ENCODE data around the gene ANKMY1.

Gene ANKMY1

GRCh38 chr2:240459401-240460252 lies 98.2 kb downstream of the ANKMY1 start:
- Histone ChIP-seq H3K79me2 (ENCODE audit: insufficient read depth, low read depth) (no peaks in the 10 kb centered on the region), H3K36me3 (ENCODE audit: insufficient read depth) (no peaks in the 10 kb centered on the region), H3K4me2 (no peak overlapping the region), H3K4me3 (IDR thresholded peaks at IDR 0.05; ENCODE audit: insufficient read depth, low read depth, low read length) (no peak overlapping the region), H3K9ac (no peak overlapping the region), H4K20me1 (ENCODE audit: insufficient read depth) (no peaks in the 10 kb centered on the region), H3K4me1 (ENCODE audit: low read depth, poor library complexity, severe bottlenecking) (no peaks in the 10 kb centered on the region), H3K27ac (no peak overlapping the region), H2AFZ (ENCODE audit: low read depth) (no peak overlapping the region), H3K27me3 (ENCODE audit: insufficient read depth, low read depth) (peaks cover 22% of the 10 kb centered on the region)
- TF ChIP-seq, protein P1, sequence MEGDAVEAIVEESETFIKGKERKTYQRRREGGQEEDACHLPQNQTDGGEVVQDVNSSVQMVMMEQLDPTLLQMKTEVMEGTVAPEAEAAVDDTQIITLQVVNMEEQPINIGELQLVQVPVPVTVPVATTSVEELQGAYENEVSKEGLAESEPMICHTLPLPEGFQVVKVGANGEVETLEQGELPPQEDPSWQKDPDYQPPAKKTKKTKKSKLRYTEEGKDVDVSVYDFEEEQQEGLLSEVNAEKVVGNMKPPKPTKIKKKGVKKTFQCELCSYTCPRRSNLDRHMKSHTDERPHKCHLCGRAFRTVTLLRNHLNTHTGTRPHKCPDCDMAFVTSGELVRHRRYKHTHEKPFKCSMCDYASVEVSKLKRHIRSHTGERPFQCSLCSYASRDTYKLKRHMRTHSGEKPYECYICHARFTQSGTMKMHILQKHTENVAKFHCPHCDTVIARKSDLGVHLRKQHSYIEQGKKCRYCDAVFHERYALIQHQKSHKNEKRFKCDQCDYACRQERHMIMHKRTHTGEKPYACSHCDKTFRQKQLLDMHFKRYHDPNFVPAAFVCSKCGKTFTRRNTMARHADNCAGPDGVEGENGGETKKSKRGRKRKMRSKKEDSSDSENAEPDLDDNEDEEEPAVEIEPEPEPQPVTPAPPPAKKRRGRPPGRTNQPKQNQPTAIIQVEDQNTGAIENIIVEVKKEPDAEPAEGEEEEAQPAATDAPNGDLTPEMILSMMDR (conservative IDR thresholded peaks at IDR 0.05; ENCODE audit: low read depth, low read length): no peak

- no peak overlapping the region for H3K4me3 ChIP-seq (IDR thresholded peaks at IDR 0.05; ENCODE audit: insufficient read depth, low read depth, low read length)
- H2AFZ ChIP-seq (ENCODE audit: low read depth): no peak overlapping the region
- H3K79me2 ChIP-seq (ENCODE audit: insufficient read depth, low read depth): no peaks in the 10 kb centered on the region
- no peak overlapping the region for H3K9ac ChIP-seq
- H3K27me3 ChIP-seq (ENCODE audit: insufficient read depth, low read depth): peaks cover 22% of the 10 kb centered on the region
- H4K20me1 ChIP-seq (ENCODE audit: insufficient read depth): no peaks in the 10 kb centered on the region
- H3K4me1 ChIP-seq (ENCODE audit: low read depth, poor library complexity, severe bottlenecking): no peaks in the 10 kb centered on the region
- no peak overlapping the region for H3K27ac ChIP-seq
- TF ChIP-seq, protein P1 (conservative IDR thresholded peaks at IDR 0.05; ENCODE audit: low read depth, low read length): no peak
- no peaks in the 10 kb centered on the region for H3K36me3 ChIP-seq (ENCODE audit: insufficient read depth)
- no peak overlapping the region for H3K4me2 ChIP-seq
These were observed 98.8 kb downstream of the ANKMY1 start for GRCh38 chr2:240458900-240459391.

GRCh38 chr2:240458044-240458899 lies 99.5 kb downstream of the ANKMY1 start:
- H3K4me3 ChIP-seq (IDR thresholded peaks at IDR 0.05; ENCODE audit: insufficient read depth, low read depth, low read length): no peak overlapping the region
- no peak overlapping the region for H2AFZ ChIP-seq (ENCODE audit: low read depth)
- H3K36me3 ChIP-seq (ENCODE audit: insufficient read depth): no peaks in the 10 kb centered on the region
- TF ChIP-seq, protein P1 (conservative IDR thresholded peaks at IDR 0.05; ENCODE audit: low read depth, low read length): no peak
- no peak overlapping the region for H3K4me2 ChIP-seq
- peaks cover 22% of the 10 kb centered on the region for H3K27me3 ChIP-seq (ENCODE audit: insufficient read depth, low read depth)
- no peaks in the 10 kb centered on the region for H3K4me1 ChIP-seq (ENCODE audit: low read depth, poor library complexity, severe bottlenecking)
- no peaks in the 10 kb centered on the region for H3K79me2 ChIP-seq (ENCODE audit: insufficient read depth, low read depth)
- no peaks in the 10 kb centered on the region for H4K20me1 ChIP-seq (ENCODE audit: insufficient read depth)
- H3K9ac ChIP-seq: no peak overlapping the region
- no peak overlapping the region for H3K27ac ChIP-seq

- Histone ChIP-seq H4K20me1 (ENCODE audit: insufficient read depth) (no peaks in the 10 kb centered on the region), H3K36me3 (ENCODE audit: insufficient read depth) (no peaks in the 10 kb centered on the region), H3K4me2 (no peak overlapping the region), H3K9ac (no peak overlapping the region), H2AFZ (ENCODE audit: low read depth) (no peak overlapping the region), H3K27me3 (ENCODE audit: insufficient read depth, low read depth) (peaks cover 23% of the 10 kb centered on the region), H3K4me1 (ENCODE audit: low read depth, poor library complexity, severe bottlenecking) (no peaks in the 10 kb centered on the region), H3K27ac (no peak overlapping the region), H3K4me3 (IDR thresholded peaks at IDR 0.05; ENCODE audit: insufficient read depth, low read depth, low read length) (no peak overlapping the region), H3K79me2 (ENCODE audit: insufficient read depth, low read depth) (no peaks in the 10 kb centered on the region)
- TF ChIP-seq, protein P1 (conservative IDR thresholded peaks at IDR 0.05; ENCODE audit: low read depth, low read length): no peak
These were observed 100.4 kb downstream of the ANKMY1 start for GRCh38 chr2:240457223-240458043.
